HG03139 (cell line): ENCODE results near the gene CD247.

ENCODE experiments used
- ATAC-seq: cut with Tn5 transposase; IDR thresholded peaks from one replicate; pipeline ENCODE4 v1.9.1; 2021; ENCODE audit not compliant: unreplicated experiment

The CD247 gene

DNA sequence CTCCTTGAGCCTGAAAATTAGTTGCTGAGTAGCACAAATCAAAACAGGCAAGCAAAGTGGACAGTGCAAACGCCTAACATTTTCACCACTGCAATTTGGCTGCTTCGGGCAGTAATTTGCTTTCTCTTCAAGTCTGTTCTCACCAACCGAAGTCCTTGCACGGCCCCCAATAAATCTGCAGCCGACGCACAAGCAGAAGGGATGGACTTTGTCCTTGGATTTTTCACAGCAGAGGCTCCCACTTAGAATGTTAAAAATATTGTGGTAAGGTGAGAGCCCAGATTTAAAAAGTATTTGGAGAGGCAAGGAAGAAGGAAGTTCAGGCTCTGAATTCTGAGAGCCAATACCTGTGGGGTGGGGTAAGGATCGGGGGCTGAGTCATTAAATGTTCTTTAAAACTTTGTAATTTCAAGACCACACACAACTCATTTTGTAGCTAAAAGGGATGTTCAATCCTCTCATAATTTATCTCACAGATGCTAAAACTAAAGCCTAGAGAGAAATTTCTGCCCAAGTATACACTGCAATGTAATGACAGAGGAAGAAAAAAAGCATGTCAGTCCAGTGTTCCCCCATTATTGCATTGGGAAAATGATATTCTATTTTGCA is 6.2 kb downstream of the CD247 start:
- ATAC-seq = no peak

DNA sequence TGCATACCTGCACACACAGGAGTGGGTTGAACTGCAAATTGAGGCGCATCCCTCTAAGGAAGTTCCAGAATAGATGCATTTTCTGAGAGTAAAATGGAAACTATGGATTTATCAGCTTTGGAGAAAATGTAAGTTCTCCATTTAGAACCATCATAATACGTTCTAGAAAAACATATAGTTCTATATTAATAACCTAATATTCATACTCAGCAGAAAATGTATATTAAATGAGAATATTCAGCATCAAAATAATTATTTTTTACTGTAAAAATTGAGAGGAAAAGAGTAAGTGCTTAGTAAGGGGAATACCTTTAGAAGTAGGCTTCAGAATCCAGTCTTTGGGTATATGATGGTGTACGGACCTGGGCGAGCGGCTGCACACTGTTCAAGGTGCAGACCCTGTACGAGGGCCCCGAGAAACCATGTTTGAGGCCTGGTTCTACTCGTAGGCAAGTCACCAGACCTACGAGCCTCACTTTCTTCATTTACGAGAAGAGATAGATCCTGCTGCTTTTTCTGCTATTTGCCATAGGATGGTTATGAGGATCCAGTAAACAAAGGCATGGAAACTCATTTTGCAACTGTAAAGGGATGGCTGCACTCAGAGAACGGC is 6.8 kb downstream of the CD247 start:
- no peak for ATAC-seq

DNA sequence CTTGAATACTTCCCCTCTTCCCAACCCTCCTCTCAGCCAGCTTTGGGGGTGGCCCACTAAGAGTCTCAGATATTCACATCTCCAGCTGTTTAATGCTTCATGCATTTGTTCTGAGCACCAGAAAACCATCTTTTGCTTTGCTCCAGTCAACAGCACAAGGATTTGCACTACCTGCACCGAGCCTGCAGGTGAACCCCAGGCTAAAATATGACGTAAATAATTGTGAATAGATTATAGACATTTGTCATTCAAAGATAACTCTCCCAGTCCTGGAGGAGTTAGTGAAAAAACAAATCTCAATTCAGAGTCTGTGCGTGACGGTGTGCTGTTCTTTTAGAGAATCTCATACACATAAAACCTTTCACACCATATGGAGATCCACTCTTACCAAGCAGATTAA is 7.4 kb downstream of the CD247 start:
- ATAC-seq = no peak

DNA sequence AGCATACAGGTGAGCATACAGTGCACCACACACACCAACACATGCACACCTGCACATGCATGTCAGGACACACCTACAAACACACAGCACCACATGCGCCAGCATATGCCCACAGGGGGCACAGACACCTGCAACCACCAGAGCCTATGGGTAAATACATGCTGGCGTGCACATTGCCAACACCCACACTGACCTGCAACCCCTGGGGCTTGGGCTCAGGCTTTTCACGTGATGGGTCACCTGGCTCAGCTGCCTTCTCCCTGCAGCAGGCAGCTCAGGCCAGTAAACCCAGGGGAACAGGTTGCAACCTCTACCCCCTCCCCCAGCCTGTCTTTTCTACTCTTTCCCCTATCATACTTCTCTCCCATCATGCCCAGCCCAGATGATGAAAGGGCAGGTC is 8.1 kb downstream of the CD247 start:
- ATAC-seq = no peak

DNA sequence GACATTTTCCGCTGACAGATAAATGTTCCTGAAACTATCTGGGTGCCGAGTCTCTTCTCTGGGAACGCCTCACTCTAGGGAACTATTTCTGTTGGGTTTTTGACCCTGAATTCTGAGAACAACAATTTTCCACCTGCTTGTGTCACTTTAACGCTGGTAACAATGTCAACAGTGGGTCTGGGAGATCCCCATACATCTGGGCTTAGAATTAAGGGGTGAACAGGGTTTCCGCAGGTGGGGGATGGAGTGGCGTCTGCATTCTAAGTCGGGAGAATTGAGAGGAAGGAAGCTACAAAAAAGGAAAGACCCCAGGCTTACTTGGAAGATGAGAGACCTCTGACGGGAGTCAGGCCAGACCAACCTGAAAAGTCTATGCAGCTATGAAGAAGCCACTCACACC is 8.7 kb downstream of the CD247 start:
- ATAC-seq = no peak

DNA sequence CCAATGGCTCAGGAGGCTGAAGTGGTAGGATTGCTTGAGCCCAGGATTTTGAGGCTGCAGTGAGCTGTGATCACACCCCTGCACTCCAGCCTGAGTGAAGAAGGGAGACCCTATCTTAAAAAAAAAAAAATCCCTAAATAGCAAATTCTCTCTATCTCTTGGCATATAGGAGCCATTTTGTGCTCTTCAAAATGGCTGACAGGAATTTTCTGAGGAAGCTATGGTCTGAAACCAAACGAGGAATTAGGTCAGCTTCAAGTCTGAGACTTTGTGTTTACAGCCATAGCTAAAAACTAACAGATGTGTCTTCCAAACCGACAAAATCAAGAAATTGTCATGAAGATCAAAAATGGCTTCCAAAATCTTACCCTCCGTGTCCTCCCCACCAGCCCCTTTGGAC is 10.6 kb downstream of the CD247 start:
- no peak for ATAC-seq

- ATAC-seq = no peak
These were observed 13.9 kb downstream of the CD247 start for GRCh38 chr1:167504467-167504827.

GRCh38 chr1:167503626-167504466 is 14.5 kb downstream of the CD247 start:
- ATAC-seq = no peak

DNA sequence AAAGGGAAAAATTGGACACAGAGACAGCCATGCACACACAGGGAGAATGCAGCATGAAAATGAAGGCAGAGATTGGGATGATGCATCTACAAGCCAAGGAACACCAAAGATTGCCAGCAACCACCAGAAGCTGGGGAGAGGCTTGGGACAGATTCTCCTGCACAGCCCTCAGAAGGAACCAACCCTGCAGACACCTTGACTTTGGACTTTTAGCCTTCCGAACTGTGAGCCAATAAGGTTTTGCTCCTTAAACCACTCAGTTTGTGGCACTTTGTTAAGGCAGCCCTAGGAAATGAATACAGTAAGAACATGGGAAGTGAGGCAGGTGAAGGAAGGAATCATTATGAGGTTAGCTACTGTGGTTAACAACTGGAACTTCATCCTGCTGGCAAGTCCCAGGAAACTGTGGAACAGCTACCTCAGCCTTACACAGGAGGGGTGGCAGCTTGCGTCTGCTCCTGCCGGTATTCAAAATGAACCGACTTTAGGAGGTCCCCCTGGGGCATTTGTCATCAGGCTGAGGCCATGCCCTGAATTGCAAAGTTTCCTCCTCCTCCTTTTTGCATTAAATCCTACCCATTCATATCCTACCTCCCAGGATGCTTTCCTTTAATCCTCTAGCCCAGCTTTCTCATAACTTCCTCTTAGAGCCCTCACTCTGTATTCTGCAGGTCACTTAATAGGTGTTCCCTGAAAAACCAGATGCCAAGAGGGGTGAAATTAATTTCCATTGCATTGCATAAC is 15.4 kb downstream of the CD247 start:
- ATAC-seq = no peak

GRCh38 chr1:167502192-167502551 is 16.2 kb downstream of the CD247 start:
- no peak for ATAC-seq

- ATAC-seq = no peak
These were observed 16.7 kb downstream of the CD247 start for GRCh38 chr1:167501515-167502191.

GRCh38 chr1:167500283-167500860 is 18.0 kb downstream of the CD247 start:
- no peak for ATAC-seq

DNA sequence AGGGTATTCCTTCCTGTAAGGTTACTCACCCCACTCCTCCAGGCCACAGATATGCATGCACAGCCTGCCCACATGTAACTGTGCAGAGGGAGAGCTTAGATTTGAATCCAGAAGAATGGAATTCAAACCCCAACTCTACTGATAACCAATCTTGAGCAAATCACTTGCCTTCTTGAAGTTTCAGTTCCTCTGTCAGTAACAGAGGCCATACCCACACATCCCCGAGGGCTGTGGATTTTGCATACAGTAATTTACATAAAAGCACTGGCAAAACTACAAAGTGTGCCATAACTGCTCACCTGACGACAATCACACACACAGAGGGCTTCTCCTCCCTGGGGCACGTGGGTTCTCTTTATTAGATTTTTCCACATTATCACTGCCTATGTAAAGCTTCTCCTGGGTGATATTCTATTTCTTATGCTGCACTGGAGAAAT is 18.6 kb downstream of the CD247 start:
- peak; percentile 97 for ATAC-seq

- ATAC-seq = no peak
These were observed 19.2 kb downstream of the CD247 start for GRCh38 chr1:167499106-167499505.

DNA sequence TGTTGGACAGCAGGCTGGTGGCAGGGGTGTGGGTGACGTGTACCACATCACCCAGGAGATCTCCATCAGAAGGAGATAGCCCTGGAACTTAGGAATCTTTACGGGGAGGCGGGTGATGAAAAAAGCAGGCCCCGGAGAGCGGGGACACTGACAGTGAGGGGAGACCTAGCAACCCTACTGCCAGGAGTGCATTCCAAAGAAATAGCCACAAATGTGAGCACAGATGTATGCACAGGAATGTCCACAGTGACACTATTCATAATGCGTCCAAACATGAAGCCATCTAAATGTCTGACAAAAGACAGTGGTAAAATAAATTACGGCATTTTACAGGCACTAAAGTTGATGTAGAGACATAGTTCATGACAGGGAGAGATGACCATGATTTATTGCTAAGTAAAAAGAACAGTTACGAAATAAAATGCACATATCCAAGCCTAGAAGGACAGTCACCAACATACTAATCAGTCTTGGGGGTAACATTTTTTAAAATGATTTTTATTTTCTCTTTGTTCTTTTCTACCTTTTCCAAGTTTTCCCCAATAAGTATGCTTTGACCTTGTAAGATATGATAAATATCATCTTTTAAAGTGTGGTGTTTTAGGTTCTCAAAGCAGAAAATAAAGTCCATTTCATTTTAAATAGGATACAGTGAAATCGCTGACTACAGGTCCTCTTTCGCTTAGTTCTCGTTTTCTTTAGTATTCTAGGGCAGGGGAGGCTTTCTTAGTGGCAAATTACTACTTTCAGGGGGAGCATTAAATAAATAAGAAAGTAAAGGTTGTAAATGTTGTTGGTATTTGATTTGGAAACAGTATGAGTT is 21.3 kb downstream of the CD247 start:
- no peak for ATAC-seq

DNA sequence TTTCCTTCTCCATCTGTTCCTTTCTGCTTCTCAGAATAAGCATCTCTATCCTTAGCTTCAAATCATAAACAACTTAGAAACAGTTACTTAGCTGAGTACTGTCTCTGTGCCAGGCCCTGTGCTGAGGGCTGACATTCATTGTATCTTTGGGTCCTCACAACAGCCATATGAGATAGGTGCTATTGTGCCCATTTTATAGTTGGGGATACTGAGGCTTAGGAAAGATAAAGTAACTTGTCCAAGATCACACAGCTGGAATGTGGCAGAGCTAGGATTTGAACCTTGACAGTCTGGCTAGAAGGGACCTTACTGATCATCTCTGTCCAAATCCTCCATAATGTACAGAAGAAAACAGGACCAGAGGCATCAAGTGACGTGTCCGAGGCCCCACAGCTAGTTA is 25.0 kb downstream of the CD247 start:
- ATAC-seq = no peak

DNA sequence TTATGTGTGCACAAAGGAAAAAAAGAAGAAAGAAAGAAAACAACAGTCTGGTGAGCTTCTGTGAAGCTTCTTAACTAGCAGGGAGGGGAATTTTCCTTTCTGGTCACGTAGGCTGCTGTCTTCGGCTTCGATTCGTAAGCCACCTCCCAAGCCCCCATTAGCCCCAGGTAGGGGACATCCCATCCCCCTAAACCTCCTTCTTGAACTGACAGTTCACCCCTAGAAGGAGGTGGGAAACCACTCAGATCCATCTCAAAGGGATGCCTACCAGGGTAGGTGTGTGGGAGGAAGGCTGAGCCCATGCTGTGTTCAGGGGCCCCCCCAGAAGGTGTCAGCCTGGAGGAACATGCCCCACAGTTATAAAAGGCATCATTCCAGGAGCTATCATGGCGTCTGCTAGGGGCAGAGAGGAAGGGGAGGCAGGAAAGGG is 25.8 kb downstream of the CD247 start:
- ATAC-seq = no peak

DNA sequence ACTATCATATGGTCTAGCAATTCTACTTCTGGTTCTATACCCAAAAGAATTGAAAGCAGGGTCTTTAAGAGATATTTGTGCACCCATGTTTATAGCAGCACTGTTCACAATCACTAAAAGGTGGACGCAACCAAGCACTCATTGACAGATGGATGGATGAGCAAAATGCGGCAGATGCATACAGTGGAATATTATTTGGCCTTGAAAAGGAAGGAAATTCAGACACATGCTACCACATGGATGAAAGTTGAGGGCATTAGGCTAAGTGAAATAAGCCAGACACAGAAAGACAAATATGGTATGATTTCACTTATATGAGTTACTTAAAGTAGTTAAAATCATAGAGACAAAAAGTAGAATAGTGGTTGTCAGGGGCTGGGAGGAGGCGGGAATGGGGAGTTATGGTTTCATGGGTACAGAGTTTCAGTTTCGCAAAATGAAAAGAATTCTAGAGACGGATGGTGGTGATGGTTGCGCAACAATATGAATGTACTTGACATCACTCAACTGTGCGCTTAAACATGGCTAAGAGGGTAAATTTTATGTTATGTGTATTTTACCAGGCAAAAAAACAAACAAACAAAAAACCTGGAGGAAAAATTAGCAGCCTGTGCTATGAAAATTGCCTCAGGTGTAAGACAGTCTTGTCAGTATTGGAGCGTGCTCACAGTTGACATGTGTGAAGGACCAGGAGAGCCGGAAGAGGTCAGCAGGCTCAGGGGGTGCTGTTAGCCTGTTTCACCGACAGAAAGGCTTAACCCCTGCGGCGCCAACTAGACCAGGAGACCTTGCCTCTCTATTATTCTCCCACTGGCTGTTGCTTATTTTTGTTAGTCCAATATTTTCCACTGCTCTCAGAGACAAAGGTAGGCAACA is 26.5 kb downstream of the CD247 start:
- no peak for ATAC-seq

DNA sequence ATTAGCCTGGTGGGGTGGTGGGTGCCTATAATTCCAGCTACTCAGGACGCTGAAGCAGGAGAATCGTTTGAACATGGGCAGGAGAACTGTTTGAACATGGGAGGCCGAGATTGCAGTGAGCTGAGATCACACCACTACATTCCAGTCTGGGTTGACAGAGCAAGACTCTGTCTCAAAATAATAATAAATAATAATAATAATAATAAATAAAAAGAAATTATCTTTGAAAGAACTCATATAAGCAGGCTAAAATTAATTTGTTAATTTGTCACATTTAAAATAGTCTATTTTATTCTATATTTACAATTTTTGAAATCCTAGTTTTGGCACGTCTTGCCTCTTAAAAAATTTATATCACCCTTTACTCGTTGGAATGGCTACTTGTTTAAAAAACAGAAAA is 27.6 kb downstream of the CD247 start:
- ATAC-seq = no peak
